ENCODE data around the gene NARF.

DNA sequence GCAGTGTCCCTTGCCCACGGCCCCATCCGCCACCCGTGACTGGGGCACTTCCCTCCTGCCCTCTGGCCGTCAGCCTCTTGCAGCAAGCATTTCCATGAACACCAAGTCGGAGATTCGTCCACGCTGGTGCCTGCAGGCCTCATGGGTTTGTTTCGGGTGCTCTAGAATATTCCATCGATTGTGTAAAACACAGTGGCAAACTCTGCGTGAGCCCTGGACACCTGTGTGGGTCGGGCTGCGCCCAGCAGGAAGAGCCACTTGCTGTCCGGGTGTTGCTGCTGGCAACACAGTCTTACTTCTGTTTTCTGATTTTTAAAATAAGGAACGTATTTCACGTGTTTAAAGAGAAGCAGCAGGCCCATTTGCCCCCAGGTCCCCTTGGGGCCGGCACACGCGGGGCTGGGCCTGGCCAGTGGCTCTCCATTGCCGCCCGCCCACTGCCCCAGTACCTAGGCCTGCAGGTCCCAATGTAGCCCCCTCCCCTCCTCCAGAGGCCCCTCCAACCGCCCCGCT is 18.0 kb upstream of the NARF start:
- TF ChIP-seq, protein P1, sequence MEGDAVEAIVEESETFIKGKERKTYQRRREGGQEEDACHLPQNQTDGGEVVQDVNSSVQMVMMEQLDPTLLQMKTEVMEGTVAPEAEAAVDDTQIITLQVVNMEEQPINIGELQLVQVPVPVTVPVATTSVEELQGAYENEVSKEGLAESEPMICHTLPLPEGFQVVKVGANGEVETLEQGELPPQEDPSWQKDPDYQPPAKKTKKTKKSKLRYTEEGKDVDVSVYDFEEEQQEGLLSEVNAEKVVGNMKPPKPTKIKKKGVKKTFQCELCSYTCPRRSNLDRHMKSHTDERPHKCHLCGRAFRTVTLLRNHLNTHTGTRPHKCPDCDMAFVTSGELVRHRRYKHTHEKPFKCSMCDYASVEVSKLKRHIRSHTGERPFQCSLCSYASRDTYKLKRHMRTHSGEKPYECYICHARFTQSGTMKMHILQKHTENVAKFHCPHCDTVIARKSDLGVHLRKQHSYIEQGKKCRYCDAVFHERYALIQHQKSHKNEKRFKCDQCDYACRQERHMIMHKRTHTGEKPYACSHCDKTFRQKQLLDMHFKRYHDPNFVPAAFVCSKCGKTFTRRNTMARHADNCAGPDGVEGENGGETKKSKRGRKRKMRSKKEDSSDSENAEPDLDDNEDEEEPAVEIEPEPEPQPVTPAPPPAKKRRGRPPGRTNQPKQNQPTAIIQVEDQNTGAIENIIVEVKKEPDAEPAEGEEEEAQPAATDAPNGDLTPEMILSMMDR (conservative IDR thresholded peaks at IDR 0.05; ENCODE audit: low read length), result no peak
- TF ChIP-seq EZH2phosphoT487 (IDR thresholded peaks at IDR 0.05; ENCODE audit: borderline replicate concordance, low read depth, low read length), result no peak
